GM13976 (cell line): ENCODE results near the gene FLYWCH2.

Experiments used
- DNase-seq: peaks from one replicate; pipeline ENCODE4 v3.0.0; 2012; ENCODE audit warnings: low spot score
- CTCF ChIP-seq: IDR thresholded peaks from 2 replicates; pipeline ENCODE4 v1.5.1; 2012; ENCODE audit warnings: borderline replicate concordance, mild to moderate bottlenecking; ENCODE audit not compliant: insufficient read depth; ENCODE audit errors: extremely low read depth, missing control alignments, control extremely low read depth
- in situ Hi-C: fragments of 300-500 bp; cut with MboI; formaldehyde crosslinking; loops from one replicate; pipeline ENCODE4 v1.12.0; 2022; ENCODE audit warnings: low sequenced_read_pairs, mixed read lengths, inconsistent platforms; ENCODE audit not compliant: unreplicated experiment

FLYWCH2 gene

GRCh38 chr16:2897110-2897509 is 14.1 kb downstream of the FLYWCH2 start:
- in situ Hi-C loops, result no loop called here
- TF ChIP-seq CTCF, result no peak
- DNase-seq, result peak; percentile 75

DNA sequence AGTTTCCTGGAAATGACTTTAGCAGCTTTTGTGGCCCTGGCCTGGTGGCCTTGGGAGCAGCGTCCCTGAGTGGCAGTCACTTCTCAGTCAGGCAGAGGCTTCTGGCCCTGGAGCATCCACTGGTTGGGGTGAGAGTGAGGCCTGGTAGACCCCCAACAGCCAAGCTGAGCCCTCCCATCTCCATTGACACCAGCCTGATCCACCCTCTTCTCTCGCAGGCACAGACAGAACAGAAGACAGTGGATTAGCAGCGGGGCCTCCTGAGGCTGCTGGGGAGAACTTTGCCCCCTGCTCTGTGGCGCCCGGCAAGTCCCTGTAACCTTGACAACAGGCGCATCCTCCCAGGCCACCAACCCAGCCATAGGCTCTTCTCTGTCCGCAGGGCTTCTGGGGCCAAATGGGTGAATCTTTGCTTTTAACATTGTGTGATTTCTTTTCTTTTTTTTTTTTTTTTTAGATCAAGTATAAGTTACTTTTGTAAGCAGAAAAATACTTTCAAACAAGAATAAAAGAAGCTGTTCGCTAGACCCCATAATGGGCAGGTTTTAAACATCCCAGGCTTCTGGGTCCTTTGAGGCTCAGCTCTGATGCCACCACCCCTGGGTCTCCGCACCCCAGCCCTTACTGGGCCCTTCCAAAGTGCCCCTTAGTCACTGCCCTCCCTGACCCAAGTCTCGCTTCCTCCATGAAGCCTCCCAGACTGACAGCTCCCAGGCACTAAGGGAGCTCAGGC is 16.0 kb downstream of the FLYWCH2 start:
- no peak for TF ChIP-seq CTCF
- in situ Hi-C loops, result no loop called here
- no peak for DNase-seq

- DNase-seq, result no peak
- no peak for TF ChIP-seq CTCF
- in situ Hi-C loops, result no loop called here
Measured at GRCh38 chr16:2899564-2900072, 16.6 kb downstream of the FLYWCH2 start.

DNA sequence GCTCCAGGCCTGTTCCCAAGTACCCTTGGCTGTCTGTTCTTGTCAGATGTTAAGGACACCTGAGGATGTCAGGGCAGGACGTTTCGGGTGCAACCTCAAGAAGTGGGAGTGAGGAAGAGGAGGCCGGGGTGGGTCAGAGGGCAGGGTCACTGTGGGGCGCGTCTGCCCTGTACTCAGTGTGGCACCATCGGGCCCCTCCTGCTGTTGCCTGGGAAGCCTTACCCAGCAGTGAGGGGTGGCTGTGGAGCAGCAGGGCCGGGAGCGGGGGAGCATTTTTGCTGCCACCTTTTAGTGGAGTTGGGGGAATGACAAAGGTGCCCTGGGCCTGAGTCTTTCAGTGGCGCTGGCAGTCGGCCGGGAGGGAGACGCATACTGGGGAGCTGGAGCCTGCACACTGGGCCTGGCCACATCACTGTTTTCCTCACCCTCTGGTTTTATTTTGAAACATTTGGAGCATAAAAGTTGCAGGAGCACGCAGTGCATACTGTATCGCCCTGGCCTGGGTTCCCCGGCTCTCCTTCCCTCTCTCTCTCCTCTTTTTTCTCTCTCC is 17.6 kb downstream of the FLYWCH2 start:
- DNase-seq, result no peak
- in situ Hi-C loops, result no loop called here
- no peak for TF ChIP-seq CTCF

DNA sequence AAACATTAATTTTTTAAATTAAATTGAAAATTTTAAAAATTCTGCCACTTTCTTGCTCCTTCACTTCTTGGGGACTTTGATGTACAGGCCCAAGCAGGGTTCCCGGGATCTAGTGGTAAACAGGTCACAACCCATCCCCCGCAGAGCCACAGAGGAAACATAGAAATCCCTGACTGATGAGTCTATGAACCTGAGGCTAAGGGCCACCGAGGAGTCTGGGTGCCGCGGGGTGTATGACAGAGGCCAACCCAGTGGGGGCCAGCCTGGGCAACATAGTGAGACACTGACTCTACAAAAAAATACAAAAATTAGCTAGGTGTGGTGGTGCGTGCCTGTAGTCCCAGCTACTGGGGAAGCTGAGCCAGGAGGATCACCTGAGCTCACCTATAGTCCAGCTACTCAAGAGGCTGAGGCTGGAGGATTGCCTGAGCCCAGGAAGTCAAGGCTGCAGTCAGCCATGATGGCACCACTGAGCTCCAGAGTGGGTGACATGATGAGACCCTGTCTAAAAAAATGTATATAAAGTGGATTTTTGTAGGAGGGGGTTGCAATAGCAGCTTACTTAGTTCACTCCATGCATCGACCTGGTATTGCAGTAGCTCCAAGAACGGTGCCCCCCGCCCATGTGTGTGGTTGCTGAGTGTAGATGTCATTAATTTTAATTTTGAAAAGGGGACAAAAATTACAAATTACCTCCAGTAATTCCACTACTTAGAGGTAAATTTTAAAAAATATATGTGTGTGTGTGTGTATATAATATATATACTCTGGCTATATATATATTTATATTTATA is 19.5 kb downstream of the FLYWCH2 start:
- TF ChIP-seq CTCF, result no peak
- in situ Hi-C loops, result no loop called here
- DNase-seq, result no peak

- TF ChIP-seq CTCF, result peak; percentile 98
- DNase-seq, result peak; percentile 91
- in situ Hi-C loops, result no loop called here
Measured at GRCh38 chr16:2904100-2904921, 21.3 kb downstream of the FLYWCH2 start.
